Small intestine (tissue), 7 donors: Measurements from ENCODE around the gene ENG. TPM values are rescaled to one million over a fixed set of nuclear protein-coding genes. Genes with fewer than 3 reads are reported as not detected.

Experiments used
- DNase-seq, 2 donors: peaks; one replicate each; pipeline versions ENCODE4 v3.0.0 to v3.0.0-alpha.2; 2013
- FAIRE-seq: peaks from 2 replicates; lab custom pipeline; 2012; peaks lifted over from hg19 to GRCh38; lab: Jason Lieb, UNC
- H3K27ac ChIP-seq, 3 donors: one replicate each; pipeline ENCODE4 v1.5.1; 2013; ENCODE audit warnings: low read length in 2 of 3, mild to moderate bottlenecking in 2 of 3, control low read depth in 1 of 3, inconsistent platforms in 1 of 3, low read depth in 1 of 3, moderate library complexity in 1 of 3
- H3K27me3 ChIP-seq, 3 donors: one replicate each; pipeline ENCODE4 v1.6.1; 2013; ENCODE audit warnings: low read length in 3 of 3, inconsistent platforms in 1 of 3; ENCODE audit not compliant: control insufficient read depth in 3 of 3, insufficient read depth in 3 of 3
- H3K36me3 ChIP-seq, 3 donors: one replicate each; pipeline ENCODE4 v1.6.1; 2013; ENCODE audit warnings: low read length in 3 of 3, inconsistent platforms in 1 of 3, low read depth in 1 of 3, mild to moderate bottlenecking in 1 of 3, moderate library complexity in 1 of 3; ENCODE audit not compliant: control insufficient read depth in 3 of 3, insufficient read depth in 2 of 3
- H3K4me1 ChIP-seq, 3 donors: one replicate each; pipeline ENCODE4 v1.6.1; 2013; ENCODE audit warnings: low read length in 2 of 3, inconsistent platforms in 1 of 3, low read depth in 1 of 3, mild to moderate bottlenecking in 1 of 3, moderate library complexity in 1 of 3; ENCODE audit not compliant: control insufficient read depth in 3 of 3, insufficient read depth in 2 of 3
- H3K4me3 ChIP-seq, 3 donors: one replicate each; pipeline ENCODE4 v1.5.1; 2013; ENCODE audit warnings: low read length in 3 of 3, control low read depth in 1 of 3, inconsistent platforms in 1 of 3, low read depth in 1 of 3, mild to moderate bottlenecking in 1 of 3, moderate library complexity in 1 of 3
- H3K9me3 ChIP-seq, 2 donors: one replicate each; pipeline ENCODE4 v1.6.1; 2013; ENCODE audit warnings: low read depth in 1 of 2, low read length in 1 of 2; ENCODE audit not compliant: control insufficient read depth in 2 of 2, insufficient read depth in 1 of 2
- WGBS, 3 donors: extraction: QIAGEN DNeasy Blood & Tissue Kit; methylation state at CpG; one replicate each; pipeline ENCODE4 v1.1.7; 2013; 5-methylcytosine and 5-hydroxymethylcytosine counted together
- polyA plus RNA-seq, 4 donors: library from polyadenylated mRNA; stranded (reverse) in 3 of 4; unstranded in 1 of 4; fragments of 200-250 nt in 3 of 4; fragments of 120-200 nt in 1 of 4; gene quantifications; one replicate each; pipeline versions ENCODE4 v1.2.1 to v1.2.3, GENCODE V29; 2013
- donor health status: healthy with polysubstance abuse.
- donor health status: control.
- donor health status: control.
- donor health status: Bipolar disorder and iron deficiency.
- donor health status: healthy.

ENG gene
- polyA plus RNA-seq, 4 donors = 3.1 to 84.0 (median 11.8) TPM

DNA sequence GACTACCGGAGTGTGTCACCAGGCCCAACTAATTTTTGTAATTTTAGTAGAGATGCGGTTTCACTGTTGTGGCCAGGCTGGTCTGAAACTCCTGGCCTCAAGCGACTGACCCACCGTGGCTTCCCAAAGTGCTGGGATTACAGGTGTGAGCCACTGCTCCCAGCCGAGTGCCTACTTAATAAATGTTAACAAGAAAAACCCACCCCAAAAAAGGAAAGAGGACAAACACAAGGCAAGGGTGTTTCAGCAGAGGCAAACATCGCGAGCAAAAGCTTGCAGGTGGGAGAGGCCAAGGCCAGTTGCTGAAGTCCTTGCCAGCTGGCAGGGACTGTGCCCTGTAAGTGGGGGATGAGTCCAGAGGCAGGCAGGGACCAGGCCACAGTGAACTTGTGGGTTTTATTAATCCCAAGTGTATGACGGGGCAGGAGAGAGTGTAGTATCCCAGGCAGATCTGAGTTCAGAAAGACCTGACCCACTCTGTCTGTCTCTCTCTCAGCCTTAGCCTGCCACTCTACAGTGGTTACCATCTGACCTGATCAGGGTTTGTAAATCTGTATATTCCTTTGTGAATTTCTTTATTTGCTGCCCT lies 58.1 kb downstream of the ENG start:
- 40 to 49% (median 43%) methylated on average over 8 of the region's 8 CpGs for WGBS, 3 donors
- H3K27me3 ChIP-seq = no peaks in the 10 kb centered on the region
- no peak overlapping the region for H3K4me3 ChIP-seq
- peaks cover 0 to 28% (median 2%) of the 10 kb centered on the region in 3 donors for H3K36me3 ChIP-seq
- H3K9me3 ChIP-seq = no peaks in the 10 kb centered on the region
- H3K27ac ChIP-seq = peak overlapping the region in 2 of 3 donors; percentile 9 to 41
- DNase-seq = peak in 1 of 2 donors; percentile 71
- H3K4me1 ChIP-seq = peaks cover 11 to 12% (median 12%) of the 10 kb centered on the region in 3 donors
- FAIRE-seq = no peak

- WGBS, 3 donors = 52 to 75% (median 67%) methylated on average over 14 of the region's 14 CpGs
- Histone ChIP-seq H3K4me1 (peaks cover 11 to 12% (median 12%) of the 10 kb centered on the region in 3 donors), H3K36me3 (peaks cover 10 to 50% (median 16%) of the 10 kb centered on the region in 3 donors), H3K9me3 (no peaks in the 10 kb centered on the region), H3K27ac (no peak overlapping the region), H3K4me3 (no peak overlapping the region), H3K27me3 (no peaks in the 10 kb centered on the region)
- no peak for DNase-seq
- FAIRE-seq = no peak
These were observed 60.3 kb downstream of the ENG start for GRCh38 chr9:127794001-127794791.

GRCh38 chr9:127793093-127793708 lies 61.3 kb downstream of the ENG start:
- 56 to 79% (median 73%) methylated on average over 8 of the region's 8 CpGs for WGBS, 3 donors
- no peak overlapping the region for H3K4me3 ChIP-seq
- peaks cover 8 to 12% (median 11%) of the 10 kb centered on the region in 3 donors for H3K4me1 ChIP-seq
- H3K36me3 ChIP-seq = peaks cover 18 to 60% (median 22%) of the 10 kb centered on the region in 3 donors
- FAIRE-seq (no peak), DNase-seq (no peak)
- H3K27ac ChIP-seq = peak overlapping the region in 2 of 3 donors; percentile 30 to 45
- no peaks in the 10 kb centered on the region for H3K9me3 ChIP-seq
- no peaks in the 10 kb centered on the region for H3K27me3 ChIP-seq

DNA sequence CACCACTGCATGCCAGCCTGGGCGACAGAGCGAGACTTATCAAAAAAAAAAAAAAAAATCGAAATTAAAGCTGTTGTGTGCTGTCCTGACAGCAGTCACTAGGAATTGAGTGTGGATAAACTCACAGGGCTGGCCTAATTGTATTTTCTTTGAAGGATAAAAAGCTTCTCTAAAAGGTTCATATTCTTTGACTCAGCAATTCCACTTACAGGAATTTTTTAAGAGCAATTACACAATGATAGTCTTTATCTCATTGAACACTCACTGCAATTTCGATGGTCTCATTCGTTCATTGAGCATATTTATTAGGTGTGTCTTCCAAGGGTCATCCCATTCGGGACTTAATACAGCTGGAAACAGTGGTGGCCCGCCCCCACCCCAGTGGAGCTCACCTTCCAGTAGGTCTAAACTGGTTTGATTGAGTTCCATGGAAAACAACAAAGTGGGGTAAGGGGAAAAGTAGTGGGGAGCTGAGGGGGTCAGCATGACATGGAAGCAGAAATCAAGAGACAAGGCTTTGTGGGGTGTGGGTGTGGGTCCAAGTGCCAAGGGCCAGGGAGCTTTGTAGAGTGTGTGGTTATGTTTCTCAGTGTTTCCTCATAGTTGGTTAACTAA lies 61.9 kb downstream of the ENG start:
- Histone ChIP-seq H3K36me3 (peaks cover 22 to 66% (median 25%) of the 10 kb centered on the region in 3 donors), H3K9me3 (no peaks in the 10 kb centered on the region), H3K27ac (no peak overlapping the region), H3K27me3 (no peaks in the 10 kb centered on the region), H3K4me1 (peaks cover 8 to 11% (median 9%) of the 10 kb centered on the region in 3 donors), H3K4me3 (no peak overlapping the region)
- FAIRE-seq (no peak), DNase-seq (no peak)
- WGBS, 3 donors = 62 to 78% (median 70%) methylated on average over 7 of the region's 7 CpGs

GRCh38 chr9:127791085-127791484 lies 63.4 kb downstream of the ENG start:
- H3K27ac ChIP-seq = no peak overlapping the region
- no peak for FAIRE-seq
- H3K9me3 ChIP-seq = no peaks in the 10 kb centered on the region
- H3K27me3 ChIP-seq = no peaks in the 10 kb centered on the region
- H3K4me1 ChIP-seq = peaks cover 0 to 7% (median 2%) of the 10 kb centered on the region in 3 donors
- H3K4me3 ChIP-seq = no peak overlapping the region
- no peak for DNase-seq
- peaks cover 26 to 70% (median 26%) of the 10 kb centered on the region in 3 donors for H3K36me3 ChIP-seq
- WGBS, 3 donors = 86 to 92% (median 87%) methylated on average over 4 of the region's 4 CpGs

DNA sequence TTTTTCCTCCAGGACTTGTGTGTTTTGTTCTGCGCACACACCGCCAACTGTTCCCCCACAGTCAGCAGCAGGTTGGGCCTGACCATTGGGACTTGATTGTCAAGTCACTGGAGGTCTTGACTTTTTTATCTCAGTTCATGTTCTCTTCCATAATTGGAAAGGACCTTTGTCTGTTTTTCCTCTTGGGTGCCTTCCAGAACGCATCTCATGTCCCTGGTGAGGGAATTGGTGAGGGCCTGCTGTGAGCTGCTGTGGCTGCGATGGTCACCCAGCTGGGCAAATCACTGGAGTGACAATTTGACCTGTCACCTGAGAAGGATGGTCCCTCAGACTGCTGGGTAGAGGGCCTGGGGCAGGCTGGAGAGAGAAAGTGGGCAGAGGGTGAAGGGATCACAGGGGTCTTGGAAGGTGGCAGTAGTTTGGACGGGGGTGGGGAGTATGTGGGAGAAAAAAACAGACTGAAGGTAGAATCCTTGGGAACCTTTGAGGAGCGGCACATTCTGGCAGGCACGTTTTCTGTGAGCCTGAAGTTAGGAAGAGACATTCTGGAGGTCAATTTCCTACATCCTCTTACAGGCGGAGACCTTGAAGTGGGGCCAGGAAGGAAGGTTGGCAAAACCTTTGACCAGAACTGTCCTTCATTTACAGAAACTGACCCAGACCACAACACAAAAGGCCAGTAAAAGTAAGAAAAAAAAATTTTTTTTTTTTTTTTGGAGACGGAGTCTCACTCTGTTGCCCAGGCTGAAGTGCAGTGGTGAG lies 64.2 kb downstream of the ENG start:
- no peak overlapping the region for H3K27ac ChIP-seq
- H3K27me3 ChIP-seq = no peaks in the 10 kb centered on the region
- 76 to 89% (median 79%) methylated on average over 9 of the region's 9 CpGs for WGBS, 3 donors
- H3K36me3 ChIP-seq = peaks cover 26 to 70% (median 26%) of the 10 kb centered on the region in 3 donors
- FAIRE-seq (no peak), DNase-seq (no peak)
- H3K4me3 ChIP-seq = no peak overlapping the region
- peaks cover 0 to 7% (median 0%) of the 10 kb centered on the region in 3 donors for H3K4me1 ChIP-seq
- no peaks in the 10 kb centered on the region for H3K9me3 ChIP-seq

DNA sequence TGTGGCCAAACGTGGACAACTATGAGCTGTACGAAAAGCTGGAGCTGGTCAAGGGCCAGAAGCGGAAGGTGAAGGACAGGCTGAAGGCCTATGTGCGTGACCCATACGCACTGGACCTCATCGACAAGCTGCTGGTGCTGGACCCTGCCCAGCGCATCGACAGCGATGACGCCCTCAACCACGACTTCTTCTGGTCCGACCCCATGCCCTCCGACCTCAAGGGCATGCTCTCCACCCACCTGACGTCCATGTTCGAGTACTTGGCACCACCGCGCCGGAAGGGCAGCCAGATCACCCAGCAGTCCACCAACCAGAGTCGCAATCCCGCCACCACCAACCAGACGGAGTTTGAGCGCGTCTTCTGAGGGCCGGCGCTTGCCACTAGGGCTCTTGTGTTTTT lies 65.3 kb downstream of the ENG start:
- H3K36me3 ChIP-seq = peaks cover 26 to 63% (median 26%) of the 10 kb centered on the region in 3 donors
- H3K4me3 ChIP-seq = no peak overlapping the region
- 86 to 89% (median 88%) methylated on average over 25 of the region's 25 CpGs for WGBS, 3 donors
- H3K27me3 ChIP-seq = no peaks in the 10 kb centered on the region
- H3K4me1 ChIP-seq = peaks cover 0 to 15% (median 0%) of the 10 kb centered on the region in 3 donors
- FAIRE-seq = no peak
- no peaks in the 10 kb centered on the region for H3K9me3 ChIP-seq
- H3K27ac ChIP-seq = no peak overlapping the region
- no peak for DNase-seq
